Fibroblast of the conjunctiva (primary cell): ENCODE results near the gene MLC1.

Experiments used
- DNase-seq: peaks from one replicate; pipeline ENCODE4 v3.0.0-alpha.2; 2010; ENCODE audit warnings: low read depth

Gene MLC1

DNA sequence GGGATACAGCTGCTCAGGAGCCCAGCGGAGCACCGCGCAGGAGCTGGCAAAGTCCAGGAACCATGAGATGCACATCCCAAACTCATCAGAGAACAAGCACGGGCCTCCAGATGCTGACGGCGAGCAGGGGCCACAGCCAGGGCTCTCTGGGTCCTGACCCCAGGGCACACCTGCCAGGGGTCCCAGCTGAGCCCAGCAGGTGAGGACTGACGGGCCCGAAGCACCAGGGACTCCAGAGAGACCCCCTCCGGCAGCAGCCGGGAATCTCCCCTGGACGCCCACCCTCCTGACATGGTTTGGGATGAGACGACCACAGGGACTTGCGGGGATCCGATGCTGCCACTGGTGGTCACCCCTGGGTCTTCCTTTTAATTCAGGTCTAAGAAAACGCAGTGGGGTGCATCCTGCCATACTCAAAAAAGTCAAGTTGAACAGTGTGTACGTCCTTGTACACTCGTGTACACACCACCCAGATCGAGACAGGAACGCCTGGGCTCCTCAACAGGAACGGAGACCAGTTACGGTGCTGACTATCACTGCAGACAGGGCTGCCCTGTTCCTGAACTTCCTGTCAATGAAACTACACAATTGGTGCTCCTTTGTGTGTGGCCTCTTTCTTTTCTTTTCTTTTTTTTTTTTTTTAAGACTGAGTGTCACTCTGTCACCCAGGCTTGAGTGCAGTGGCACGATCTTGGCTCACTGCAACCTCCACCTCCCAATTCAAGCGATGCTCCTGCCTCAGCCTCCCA, 49.1 kb downstream of the MLC1 start:
- no peak for DNase-seq

DNA sequence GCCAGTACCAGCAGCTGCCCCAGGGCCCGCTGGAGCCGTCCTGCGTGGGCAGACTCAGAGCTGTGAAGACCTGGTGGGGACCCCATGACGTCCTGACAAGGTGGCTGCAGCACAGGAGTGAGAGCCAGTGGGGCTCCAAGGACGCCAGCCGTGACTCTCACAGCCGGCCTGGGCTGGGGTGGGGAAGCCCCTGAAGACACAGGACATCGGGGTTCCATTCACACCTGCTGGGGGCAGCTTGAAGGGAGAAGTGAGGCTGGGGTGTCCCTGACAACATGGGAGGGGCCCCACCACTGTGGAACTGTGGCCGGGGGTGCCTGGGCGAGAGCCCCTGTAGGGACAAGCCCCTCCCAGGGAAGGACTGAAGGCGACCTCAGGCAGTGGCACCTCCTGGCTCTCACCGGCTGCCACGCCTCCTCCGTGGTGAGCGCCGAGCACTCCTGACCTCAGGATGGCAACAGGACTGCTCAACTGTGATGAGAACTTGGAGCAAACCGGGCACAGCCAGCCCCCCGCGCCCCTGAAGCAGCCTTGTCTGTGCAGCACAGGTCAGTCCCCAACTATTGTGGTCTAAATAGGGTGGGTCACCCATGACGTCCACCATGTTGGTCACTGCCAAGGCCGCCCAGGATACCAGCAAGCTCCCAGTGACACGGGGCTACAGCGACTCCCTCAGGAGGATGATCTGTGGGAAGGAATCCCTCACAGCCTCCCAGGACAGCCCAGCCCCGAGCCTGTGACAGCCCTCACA, 49.9 kb downstream of the MLC1 start:
- no peak for DNase-seq

DNA sequence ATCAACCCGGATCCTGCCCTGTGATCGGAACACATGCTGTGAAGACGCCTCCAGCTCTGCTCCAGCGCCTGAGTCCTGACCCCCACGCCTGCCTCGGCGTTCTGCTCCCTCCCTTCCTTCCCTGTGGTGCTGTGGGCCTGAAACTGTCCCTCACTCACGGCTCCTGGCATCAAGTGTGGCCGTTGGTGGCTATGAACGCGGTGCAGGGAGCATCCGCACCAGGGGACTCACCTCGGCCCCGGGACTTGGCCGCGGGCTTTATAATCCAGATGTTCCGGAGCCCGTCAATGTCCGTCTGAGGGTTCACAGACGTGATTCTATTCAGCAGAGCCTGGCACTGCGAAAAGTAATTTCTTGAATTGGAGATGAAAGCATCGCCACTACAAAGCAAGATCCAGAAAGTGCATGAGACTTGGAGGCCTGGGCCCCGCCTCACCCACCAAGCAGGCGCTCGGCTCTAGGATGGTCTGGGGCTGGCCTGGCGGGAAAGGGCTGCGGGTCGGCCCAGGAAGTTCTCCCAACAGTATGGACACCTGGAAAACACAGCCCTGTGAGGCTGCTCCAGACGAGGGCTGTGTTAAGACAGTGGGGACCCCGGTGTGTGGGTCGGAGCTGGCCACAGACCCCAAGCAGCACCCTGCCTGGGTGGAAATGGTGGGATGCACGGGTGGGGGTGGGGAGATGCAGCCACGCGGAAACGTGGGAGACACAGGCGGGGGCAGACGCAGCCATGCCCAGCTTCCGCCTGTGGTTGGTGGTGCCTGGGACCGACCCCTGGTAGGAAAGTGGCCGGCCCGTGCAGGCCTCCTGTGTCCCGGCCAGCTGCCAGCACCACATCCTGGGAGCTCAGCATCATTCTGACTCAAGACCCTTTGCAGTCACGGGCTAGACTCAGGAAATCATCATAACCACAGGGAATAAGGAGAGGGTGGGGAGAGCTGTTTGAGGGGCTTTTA, 50.8 kb downstream of the MLC1 start:
- DNase-seq = no peak

DNA sequence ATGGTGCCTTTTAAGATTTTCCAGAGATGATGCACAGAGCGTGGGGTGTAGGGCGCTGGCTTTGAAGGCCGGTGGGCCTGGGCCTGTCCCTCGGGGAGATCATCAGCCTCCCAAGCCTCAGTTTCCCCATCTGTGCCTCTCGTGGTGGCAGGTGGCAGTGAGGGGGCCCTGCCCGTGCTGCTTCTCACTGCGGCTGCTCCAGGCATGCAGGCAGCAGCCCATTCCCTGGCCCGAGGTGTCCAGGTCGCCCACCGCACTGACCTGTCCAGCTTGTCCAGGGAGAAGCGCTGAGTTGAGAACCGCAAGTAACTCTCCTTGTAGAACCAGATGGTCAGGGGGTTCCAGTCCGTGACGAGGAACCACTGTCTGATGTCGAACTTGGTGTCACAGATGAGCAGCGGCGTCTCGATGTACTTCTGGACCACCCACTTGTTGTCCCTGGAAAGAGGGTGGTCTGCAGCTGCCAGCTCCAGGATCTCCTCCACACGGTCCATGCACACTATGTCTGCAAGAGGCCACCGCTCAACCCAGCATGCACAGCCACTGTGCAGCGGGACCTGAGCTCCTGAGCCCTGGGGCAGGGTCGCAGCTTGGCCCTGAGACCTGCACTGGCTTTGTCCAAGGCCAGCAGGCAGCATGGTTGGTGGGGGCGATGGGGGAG, 52.2 kb downstream of the MLC1 start:
- no peak for DNase-seq

DNA sequence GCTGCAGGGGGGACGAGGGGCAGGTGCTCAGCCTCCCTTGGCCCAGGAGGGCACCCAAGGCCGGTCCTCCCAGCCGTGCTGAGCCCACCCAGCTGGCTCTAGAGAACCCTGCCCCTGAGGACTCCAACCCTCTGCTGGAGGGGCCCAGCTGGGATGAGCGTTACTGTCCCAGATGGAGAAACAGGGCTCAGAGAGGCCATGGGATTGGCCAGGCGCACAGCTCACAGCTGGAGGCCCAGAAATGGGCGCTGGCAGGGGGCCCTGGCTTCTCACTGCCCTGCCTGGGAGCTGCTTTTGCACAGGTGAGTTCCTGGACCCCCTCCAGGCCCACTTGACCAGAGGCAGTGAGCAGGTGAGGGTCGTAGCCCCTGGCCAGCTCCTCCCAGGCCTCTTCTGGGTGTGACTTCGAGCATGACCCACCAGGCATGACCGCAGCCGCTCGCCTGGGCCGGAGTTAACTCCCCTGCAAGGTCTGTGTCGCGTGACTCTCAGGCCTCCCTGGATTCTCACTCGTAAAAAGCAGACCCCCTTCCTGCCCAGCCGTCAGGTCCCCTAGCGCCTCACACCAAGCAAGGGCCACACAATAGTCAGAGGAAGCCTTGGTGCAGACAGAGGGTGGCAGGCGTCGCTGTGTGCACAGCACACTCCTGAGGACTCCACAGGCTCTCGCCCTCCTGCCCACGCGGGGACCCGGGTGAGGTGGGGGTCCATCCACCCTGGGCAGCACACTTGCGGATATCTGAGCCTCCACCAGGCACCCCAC, 52.9 kb downstream of the MLC1 start:
- DNase-seq = no peak

DNA sequence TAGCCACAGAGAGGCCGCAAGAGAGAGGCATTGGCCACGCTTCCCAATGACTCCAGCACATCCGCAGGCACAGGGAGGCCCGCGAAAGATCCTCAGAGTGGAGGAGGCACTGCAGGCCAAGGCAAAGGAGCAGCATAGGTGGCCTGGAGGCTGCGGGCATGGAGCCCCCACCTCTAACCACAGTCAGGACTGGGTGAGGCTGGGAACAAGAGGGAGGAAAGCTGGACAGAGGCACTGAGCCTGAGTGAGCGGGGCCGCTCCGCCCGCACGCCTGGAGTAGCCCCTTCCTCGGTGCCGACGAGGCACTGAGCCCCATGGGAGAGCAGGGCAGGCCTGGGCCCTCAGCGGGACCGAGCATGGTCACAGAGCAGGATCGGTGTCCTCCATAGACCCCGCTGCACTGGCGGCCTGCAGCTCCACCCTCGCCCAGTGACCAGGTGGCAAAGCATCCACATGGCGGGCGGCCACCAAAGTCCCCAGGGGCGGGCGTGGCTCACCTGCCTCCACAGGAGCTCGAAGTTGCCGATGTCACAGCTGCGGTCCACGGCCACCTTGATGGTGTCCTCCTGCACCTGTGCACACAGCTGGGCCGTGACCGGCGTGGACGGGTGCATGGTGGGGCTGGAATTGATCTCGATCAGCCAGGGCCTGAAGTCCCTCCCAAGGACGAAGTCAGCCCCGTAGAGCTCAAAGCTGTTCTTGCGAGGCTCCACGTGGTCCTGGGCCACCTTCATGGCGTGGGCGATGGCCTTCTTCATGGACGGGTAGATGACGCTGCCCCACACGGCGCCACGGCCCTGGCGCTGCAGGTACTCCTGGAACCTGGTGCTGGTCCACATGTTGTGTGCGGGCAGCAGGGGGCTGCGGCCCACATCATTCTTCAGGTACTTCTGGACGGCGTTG, 53.8 kb downstream of the MLC1 start:
- no peak for DNase-seq

DNA sequence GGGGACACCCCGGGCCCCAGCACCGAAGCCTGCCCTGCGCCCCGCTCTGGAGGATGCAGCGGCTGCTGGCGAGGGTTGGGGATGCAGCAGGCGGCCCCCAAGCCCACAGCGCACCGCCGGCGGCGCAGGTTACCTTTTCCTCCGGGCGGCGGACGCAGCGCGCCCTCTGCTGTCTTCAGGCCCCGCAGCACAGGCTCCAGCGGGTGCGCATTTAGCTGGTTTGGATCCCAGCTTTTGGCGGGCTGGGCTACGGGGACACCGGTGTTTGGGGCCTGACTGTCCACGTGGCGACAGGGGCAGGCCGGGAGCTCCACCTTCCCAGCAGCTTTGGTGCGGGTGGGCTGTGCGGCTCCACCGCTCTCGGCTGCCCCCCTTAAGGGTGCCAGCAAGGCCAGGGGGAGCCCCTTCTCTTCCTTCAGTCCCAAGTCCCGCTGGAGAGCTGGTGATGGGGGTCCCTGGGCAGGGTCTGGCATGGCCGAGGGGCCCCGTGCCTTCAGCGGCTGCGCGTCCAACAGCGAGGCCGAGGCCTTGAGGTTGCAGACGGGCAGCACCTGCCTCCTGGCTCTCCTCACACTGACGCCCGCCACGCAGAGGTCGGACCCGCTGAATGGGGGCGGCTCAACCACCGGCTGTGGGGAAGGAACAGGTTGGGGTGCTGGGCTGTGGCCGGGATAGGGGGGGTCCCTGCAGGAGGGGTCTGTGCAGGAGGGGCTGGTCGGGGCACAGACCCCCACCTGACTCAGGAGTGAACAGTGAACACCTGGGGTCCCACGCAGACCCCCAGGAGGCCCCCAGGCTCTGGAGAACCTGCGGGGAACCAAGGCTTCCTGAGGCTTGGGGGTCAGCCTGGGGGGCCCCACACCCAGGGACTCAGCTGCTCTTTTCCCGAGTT, 54.7 kb downstream of the MLC1 start:
- peak; percentile 23 for DNase-seq

DNA sequence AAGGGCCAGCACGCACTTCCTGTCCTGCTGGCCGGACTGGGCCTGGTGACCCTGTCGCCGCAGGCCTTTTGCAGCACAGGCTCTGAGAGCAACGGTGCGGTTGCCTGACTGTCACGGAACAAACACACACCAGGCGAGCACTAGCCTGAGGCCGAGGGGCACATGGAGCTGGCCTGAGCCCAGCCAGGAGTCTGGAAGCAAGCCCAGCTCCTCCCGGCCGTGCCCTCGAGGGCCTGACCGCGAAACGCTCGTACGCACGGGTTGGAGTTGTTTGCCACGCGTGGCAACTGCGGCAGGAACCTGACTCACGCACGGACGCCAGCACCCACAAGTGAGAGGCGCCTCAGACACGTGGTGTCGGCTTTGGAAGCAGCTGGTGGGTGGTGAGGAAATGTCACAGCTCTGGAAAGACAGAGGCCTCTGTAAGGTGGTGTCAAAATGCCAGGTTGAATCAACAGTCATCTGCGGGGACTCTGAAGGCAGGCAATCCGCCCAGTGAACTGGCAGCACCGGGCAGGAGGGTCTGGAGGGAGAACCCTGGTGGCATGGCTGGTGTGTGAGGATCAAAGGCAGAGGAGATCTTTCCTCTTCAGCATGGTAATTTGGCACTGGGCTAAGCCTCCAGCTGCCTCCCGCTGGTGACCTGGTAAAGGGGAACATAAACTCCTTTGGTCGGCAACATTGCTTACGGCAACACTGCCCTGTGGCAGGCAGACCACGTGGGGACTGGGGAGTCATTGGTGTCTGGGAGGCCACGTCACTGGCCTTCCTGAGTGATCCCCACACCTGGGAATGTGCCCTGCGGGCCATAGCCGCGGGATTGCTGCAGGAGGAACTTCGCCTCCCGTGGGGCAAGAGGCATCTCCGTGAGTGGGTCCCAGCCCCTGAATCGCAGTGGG, 57.3 kb downstream of the MLC1 start:
- no peak for DNase-seq

DNA sequence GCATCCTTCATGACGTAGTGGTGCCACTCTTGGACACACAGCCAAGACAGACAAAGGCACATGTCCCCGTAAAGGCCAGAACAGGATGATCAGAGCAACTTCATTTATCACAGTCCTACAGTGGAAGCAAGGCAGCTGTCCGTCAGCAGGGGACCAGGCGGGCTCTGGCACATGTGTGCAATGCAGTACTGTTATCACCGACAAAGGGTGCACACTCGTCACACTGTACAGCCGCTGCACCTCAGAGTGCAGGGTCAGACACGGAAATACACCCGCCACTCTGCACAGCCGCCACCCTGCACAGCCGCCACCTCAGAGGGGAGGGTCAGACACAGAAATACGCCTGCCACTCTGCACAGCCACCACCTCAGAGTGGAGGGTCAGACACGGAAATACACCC, 59.2 kb downstream of the MLC1 start:
- no peak for DNase-seq

DNA sequence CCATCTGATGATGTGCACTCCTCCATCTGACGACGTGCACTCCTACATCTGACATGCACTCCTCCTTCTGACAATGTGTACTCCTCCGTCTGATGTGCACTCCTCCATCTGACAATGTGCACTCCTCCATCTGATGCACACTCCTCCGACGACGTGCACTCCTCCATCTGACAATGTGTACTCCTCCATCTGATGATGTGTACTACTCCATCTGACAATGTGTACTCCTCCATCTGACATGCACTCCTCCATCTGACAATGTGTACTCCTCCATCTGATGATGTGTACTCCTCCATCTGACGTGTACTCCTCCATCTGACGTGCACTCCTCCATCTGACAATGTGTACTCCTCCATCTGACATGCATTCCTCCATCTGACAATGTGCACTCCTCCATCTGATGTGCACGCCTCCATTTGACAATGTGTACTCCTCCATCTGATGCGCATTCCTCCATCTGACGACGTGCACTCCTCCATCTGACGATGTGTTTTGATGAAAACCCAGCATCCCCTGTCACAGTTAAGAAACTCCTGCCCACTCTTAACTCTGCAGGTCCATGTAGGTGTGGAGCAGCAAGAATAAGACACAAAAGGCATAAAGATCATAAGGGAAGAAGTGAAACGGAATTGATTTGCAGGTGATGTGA, 62.9 kb downstream of the MLC1 start:
- DNase-seq = no peak

DNA sequence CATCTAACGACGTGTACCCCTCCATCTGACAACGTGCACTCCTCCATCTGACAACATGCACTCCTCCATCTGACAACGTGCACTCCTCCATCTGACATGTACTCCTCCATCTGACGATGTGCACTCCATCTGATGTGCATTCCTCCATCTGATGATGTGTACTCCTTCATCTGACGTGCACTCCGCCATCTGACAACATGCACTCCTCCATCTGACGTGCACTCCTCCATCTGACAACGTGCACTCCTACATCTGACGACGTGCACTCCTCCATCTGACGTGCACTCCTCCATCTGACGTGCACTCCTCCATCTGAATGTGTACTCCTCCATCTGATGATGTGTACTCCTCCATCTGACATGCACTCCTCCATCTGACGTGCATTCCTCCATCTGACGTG, 64.6 kb downstream of the MLC1 start:
- DNase-seq = no peak

DNA sequence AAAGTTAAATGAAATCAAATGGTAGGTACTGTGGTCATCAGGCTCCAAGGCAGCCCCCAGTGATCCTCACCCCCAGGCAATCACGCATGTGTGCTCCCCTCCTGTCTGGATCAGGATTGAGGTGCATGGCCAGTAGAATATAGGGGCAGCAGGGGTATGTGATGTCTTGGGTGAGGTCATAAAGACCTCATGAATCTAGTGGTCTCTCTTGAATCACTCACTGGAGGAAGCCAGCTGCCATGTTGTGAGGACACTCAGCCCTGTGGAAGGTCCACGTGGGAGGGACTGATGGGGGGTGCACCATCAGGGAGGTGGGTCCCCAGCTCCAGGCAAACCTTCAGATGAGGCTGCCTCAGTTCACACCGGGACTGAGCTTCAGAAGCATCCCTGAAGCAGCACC, 65.9 kb downstream of the MLC1 start:
- no peak for DNase-seq

DNA sequence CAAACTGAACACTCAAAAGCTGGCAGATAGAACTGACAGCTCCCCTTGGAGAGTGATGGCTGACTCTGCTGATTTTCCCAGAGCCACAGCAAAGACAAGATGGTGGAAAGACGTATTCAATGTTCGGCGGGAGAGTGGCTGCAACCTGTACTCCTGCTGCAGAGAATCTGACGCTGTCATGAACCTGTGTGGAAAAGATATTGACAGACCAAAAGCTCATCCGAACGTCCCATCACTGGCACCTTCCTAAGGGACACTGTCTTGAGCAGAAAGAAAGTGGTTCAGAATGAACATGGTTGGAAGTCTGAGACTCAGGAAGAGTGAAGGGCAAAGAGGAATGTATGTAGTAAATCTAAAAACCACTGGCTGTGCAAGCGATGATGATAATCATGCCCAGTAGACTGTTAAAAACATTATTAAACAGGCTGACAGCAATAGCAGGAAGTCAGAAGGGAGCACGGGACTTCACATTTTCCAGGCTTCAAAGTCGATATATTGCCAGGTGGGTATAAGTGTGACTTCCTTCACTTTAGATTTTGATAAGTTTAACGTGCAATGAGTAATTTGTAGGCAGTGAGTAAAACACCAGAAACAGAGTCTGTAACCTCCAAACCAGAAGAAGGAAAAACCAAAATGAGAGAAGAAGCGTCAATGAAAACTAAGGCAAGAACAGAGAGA, 66.5 kb downstream of the MLC1 start:
- no peak for DNase-seq

DNA sequence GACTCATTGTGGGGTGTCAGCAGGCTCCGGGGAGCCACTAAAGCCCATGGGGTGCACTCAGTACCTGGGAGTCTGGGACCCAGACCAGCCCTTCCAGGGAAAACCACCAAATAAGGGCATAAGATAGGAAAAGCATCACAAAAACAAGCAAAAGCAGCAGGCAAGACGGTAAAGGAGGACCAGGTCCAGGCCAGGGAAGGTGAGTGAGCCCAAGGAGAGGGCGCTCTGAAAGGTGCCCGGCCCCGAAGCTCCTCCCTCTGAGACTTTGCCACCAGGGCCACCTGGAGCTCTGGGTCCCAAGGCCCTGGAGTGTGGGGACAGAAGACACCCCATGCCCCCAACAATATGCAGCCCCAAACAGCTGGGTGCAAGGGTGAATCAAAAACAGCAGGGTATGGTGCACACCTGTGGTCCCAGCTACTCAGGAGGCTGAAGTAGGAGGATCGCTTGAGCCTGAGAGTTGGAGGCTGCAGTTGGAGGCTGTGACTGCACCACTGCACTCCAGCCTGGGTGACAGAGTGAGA, 67.5 kb downstream of the MLC1 start:
- DNase-seq = no peak

DNA sequence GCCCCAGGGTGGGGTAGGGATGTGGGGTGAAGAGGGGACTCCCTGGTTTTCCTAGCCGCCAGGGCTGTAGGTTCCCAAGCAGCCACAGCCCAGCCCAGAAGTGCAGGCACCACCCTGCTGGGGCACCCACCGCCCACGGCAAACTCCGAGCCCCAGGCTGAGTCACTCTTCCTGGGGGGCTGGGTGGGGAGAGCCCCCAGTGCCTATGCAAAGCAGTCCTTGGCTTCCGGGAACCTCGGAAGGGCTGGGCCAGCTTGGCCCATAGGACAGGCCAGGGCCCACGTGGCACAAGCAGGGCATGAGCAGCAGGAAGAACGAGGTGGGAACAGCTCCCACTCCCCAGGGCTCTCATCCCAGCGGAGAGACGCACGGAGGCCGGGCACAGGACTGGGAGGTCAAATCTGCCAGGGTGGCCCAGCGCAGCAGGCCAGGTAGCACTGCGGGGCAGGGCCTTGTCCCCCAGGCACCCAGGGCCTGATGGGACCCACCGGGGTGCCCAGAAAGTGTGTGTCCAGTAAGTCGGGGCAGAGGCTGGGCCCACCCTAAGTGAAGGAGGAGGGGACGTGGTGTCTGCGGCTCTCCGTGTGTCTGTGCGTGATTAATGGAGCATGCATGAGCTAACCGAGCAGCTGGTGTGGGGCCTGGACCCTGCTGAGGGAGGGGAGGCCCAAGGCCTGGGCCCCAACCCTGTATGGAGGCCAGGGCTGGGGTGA, 68.1 kb downstream of the MLC1 start:
- no peak for DNase-seq
